Measurements from ENCODE around the gene PCTP. TPM values are rescaled to one million over a fixed set of nuclear protein-coding genes. Genes with fewer than 3 reads are reported as not detected.
A peak's percentile ranks its signal among the peaks of the same experiment; 100 is the strongest.

PCTP gene
- total RNA-seq, result 11.2 and 13.9 TPM in 2 replicates

DNA sequence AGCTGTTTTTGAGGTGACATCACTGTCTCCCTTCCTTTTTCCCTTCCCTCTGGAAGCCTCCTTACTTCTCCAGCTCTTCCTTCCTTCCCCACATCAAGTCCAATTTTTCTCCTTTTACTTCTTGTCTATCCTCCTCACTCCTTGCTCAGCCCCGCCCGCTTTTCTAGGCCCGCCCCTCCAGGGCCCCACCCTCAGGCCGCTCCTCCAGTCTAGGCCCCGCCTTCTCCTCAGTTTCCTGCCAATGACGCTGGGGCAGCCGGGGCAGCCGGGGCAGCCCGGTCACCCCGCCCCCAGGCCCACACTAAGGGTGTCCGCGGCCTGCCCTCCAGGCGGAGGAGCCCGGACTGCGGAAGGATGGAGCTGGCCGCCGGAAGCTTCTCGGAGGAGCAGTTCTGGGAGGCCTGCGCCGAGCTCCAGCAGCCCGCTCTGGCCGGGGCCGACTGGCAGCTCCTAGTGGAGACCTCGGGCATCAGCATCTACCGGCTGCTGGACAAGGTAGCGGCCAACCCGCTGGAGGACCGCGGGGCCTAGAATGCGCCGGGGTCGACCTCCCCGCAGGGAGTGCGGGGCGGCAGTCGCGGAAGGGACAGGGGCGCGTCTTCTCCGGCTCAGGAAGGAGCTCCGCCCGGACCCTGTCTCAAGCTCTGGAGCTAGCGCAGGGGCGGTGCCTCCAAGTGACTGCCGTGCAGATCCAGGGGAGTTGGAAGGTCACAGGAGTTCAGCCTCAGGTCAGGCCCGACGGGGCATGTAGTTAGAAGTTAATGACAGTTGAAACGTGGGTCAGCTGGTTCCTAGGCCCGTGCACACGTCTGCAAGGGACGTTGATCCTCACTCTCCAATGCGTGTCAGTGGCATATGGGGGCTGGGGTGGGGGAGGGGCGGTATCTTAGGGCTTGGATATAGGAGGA is at the start of gene PCTP:
PCTP (plus strand) TSS at position 302 of the 908 bp plus-strand sequence; CDS start at position 355, 53 bp downstream.
- peak; percentile 94 for DNase-seq (ENCODE audit: low read depth)
- TF ChIP-seq, protein P1, sequence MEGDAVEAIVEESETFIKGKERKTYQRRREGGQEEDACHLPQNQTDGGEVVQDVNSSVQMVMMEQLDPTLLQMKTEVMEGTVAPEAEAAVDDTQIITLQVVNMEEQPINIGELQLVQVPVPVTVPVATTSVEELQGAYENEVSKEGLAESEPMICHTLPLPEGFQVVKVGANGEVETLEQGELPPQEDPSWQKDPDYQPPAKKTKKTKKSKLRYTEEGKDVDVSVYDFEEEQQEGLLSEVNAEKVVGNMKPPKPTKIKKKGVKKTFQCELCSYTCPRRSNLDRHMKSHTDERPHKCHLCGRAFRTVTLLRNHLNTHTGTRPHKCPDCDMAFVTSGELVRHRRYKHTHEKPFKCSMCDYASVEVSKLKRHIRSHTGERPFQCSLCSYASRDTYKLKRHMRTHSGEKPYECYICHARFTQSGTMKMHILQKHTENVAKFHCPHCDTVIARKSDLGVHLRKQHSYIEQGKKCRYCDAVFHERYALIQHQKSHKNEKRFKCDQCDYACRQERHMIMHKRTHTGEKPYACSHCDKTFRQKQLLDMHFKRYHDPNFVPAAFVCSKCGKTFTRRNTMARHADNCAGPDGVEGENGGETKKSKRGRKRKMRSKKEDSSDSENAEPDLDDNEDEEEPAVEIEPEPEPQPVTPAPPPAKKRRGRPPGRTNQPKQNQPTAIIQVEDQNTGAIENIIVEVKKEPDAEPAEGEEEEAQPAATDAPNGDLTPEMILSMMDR (IDR thresholded peaks at IDR 0.05; ENCODE audit: insufficient read depth, low read depth, low read length), result peak; percentile 47
- peak within 1 kb of the TSS; percentile 84 for H3K4me3 ChIP-seq (ENCODE audit: low read depth, low read length)

DNA sequence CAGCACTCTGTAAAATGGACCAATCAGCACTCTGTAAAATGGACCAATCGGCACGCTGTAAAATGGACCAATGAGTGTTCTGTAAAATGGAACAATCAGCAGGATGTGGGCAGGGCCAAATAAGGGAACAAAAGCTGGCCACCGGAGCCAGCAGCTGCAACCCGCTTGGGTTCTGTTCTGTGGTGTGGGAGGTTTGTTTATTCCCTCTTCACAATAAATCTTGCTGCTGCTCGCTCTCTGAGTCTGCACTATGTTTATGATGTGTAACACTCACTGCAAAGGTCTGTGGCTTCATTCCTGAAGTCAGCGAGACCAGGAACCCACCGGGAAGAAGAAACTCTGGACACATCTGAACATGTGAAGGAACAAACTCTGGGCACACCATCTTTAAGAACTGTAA is 48.7 kb upstream of the PCTP start:
- TF ChIP-seq, protein P1 (IDR thresholded peaks at IDR 0.05; ENCODE audit: insufficient read depth, low read depth, low read length), result no peak
- peak; percentile 51 for DNase-seq (ENCODE audit: low read depth)
- no peak overlapping the region for H3K4me3 ChIP-seq (ENCODE audit: low read depth, low read length)

DNA sequence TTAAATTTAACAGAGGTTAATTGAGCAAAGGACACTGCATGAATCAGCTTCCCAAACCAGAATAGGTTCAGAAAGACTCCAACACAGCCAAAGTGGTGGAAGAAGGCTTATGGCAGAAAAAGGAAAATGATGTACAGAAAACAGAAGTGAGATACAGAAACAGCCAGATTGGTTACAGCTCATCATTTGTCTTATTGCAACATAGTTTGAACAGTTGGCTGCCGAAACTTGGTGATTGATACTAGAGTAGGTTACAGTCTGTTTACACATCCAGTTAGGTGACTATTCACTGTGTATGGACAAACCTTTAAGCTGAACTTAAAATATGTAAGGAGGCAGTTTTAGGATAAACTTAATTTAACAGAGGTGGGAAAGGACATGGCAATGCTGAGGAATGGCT is 46.5 kb upstream of the PCTP start:
- no peak overlapping the region for H3K4me3 ChIP-seq (ENCODE audit: low read depth, low read length)
- DNase-seq (ENCODE audit: low read depth), result no peak
- TF ChIP-seq, protein P1 (IDR thresholded peaks at IDR 0.05; ENCODE audit: insufficient read depth, low read depth, low read length), result no peak

DNA sequence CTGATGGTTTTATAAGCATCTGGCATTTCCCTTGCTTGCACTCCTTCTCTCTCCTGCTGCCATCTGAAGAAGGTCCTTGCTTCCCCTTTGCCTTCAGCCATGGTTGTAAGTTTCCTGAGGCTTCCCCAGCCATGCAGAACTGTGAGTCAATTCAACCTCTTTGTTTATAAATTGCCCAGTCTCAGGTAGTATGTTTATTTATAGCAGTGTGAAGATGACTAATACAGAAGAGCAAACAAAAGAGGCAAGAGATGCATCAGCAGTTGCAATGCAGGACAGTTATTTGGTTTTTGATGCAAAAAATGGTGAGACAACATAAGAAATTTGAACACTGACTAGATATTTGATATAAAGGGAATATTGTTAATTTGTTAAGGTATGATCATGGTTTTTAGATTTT is 45.0 kb upstream of the PCTP start:
- TF ChIP-seq, protein P1 (IDR thresholded peaks at IDR 0.05; ENCODE audit: insufficient read depth, low read depth, low read length), result no peak
- no peak for DNase-seq (ENCODE audit: low read depth)
- no peak overlapping the region for H3K4me3 ChIP-seq (ENCODE audit: low read depth, low read length)

DNA sequence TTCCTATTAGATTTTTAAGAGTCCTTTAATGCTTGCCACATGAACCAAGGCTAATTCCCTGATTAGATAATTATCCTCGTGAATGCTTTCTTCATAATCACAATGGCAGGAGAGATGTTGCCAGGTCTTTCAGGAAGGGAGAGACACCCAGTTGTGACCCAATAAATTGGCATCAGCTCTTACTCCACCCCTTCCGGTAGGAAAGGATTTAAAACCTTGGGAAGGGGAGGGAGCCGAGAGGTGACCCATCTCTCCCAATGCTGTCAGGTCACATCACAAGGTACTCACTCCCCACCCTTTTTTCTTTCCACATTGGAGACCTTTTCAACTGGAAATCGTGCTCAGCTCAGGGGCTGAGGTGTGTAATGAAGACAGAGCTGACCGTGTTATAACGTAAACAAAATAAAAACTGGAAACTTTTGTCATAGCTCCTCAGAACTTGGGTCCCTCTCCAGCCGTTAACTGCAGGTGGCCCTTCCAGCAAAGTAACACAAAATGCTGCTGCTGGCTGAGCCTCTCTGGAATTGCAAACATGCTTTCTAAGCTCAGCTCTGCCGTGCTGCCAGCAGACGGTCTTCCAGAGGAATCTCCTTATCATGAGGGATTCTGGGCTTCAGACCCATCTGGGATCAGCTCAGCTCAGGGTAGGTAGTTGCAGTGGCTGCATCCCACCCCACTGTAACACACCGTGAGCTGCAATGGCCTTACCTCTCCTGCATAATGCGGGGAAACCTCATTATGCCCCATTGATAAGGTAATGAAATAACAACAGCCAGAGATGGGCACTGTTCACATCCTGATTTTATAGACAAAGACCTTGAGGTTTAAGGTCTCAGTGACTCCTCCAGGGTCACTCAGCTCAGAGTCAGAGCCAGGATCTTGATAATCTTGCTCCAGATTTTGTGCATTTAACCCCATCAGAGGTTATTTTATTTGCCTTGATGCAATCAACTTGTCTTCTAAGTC is 43.8 kb upstream of the PCTP start:
- no peak overlapping the region for H3K4me3 ChIP-seq (ENCODE audit: low read depth, low read length)
- TF ChIP-seq, protein P1 (IDR thresholded peaks at IDR 0.05; ENCODE audit: insufficient read depth, low read depth, low read length), result no peak
- no peak for DNase-seq (ENCODE audit: low read depth)

DNA sequence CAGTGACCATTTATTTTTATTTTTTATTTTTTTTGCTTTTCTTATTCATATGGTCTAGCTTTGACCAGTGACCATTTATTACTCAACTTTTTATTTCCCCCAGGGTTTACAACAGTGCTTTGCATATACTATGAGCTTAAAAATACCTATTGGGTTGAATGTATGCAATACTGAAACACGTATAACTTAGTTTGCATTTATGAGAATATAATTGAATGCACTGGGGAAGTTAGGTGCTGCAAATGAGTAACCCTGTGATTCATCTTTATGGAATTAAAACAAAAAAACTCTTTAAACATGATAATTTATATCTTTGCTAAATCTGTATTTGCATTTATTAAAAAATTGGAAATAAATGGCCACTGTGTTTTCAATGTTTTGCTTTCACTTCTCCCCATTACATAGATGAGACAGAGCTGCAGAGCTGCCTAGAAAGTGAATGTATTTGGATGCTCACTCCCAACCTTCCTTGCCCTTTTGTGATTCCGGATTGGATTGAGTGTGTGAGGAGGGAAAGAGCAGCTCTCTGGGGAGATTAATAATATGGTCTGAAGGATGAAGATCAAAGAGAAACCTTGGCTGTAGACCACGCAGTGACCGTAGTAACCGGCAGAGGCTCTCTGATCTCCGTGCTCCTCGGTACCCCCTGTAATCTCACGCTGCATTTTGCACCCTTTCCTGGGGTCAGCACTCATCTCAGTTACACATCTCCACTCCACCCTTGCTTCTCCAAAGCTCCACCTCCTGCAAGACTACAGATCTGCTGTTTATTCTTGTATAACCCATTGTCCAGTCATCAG is 42.5 kb upstream of the PCTP start:
- TF ChIP-seq, protein P1 (IDR thresholded peaks at IDR 0.05; ENCODE audit: insufficient read depth, low read depth, low read length), result no peak
- DNase-seq (ENCODE audit: low read depth), result no peak

More for the DNA sequence above, 42.5 kb upstream of the PCTP start:
- peak overlapping the region; percentile 32 for H3K4me3 ChIP-seq (ENCODE audit: low read depth, low read length)
